GM18505 (cell line): ENCODE results near the gene MADD.

Experiments used
- ATAC-seq: cut with Tn5 transposase; IDR thresholded peaks from one replicate; pipeline ENCODE4 v1.9.1; 2021; ENCODE audit not compliant: unreplicated experiment
- POLR2A ChIP-seq: IDR thresholded peaks from 4 replicates; pipeline ENCODE4 v1.6.1; 2011; ENCODE audit warnings: borderline replicate concordance; ENCODE audit not compliant: insufficient read depth, insufficient read length; ENCODE audit errors: extremely low read depth

MADD gene

DNA sequence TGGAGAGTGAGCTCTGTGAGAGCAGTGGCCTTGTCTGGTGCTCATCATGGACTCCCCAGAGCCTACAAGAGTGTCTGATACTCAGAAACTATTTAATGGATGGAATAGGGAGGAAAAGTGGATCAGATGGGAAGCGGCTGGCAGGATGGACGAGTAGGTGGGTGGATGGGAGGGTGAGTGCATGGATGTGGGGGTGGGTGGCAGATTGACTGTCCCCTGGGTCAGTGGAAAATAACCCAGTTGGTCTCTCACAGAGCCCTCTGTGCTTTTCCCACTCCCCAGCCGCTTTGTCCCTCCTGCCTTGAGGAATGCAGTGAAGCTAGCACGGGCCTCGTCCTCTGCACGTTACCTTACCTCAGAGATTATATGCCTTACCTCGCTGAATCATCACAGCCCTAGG is 102.5 kb downstream of the MADD start:
- no peak for ATAC-seq
- no peak for TF ChIP-seq POLR2A

DNA sequence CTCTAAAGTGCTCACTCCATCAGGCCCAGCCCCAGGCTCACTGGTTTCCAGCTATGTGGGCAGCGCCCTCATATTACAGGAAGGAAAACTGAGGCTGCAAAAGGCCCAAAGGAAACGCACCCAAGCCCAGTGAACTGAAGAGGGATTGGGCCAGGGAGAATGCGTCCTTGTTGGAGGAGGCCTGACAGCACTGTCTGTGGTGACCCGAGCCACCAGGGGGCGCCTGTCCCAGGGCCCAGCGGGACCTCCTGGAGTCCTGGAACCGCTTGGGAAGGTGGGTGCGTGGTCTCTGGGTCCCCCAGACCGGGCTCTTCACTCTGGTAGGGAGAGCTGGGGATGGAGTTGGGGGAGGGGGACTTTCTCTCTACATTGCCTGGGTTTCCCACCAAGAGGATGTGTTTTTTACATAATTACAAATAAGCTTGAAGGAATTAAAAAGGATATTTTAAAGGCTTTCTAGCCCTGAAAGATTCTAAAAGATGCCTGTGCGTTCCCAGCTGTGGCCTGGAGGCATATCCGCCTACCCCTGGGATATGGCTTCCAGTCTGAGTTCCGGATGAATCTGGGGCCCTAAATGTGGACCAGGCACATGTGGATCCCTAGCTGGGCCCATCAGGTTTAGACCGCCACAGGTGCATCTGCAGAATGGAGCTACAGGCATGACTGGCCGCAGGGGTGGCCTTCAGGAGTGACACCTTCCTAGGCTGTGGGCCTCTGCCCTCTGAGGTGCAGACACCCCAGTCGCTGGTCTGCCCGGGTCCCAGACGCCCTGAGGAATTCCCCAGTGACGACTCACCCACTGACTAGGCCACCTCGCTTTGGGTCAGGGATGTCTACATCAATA is 104.2 kb downstream of the MADD start:
- TF ChIP-seq POLR2A, result no peak
- ATAC-seq, result no peak

GRCh38 chr11:47374720-47375019 is 104.7 kb downstream of the MADD start:
- ATAC-seq, result no peak
- TF ChIP-seq POLR2A, result no peak

GRCh38 chr11:47375020-47375419 is 105.1 kb downstream of the MADD start:
- TF ChIP-seq POLR2A, result no peak
- ATAC-seq, result no peak

- no peak for TF ChIP-seq POLR2A
Observed at GRCh38 chr11:47375546-47376085, 105.7 kb downstream of the MADD start.

GRCh38 chr11:47376107-47376524 is 106.2 kb downstream of the MADD start:
- ATAC-seq, result no peak
- no peak for TF ChIP-seq POLR2A

More at GRCh38 chr11:47375546-47376085, 105.7 kb downstream of the MADD start:
- ATAC-seq, result no peak

DNA sequence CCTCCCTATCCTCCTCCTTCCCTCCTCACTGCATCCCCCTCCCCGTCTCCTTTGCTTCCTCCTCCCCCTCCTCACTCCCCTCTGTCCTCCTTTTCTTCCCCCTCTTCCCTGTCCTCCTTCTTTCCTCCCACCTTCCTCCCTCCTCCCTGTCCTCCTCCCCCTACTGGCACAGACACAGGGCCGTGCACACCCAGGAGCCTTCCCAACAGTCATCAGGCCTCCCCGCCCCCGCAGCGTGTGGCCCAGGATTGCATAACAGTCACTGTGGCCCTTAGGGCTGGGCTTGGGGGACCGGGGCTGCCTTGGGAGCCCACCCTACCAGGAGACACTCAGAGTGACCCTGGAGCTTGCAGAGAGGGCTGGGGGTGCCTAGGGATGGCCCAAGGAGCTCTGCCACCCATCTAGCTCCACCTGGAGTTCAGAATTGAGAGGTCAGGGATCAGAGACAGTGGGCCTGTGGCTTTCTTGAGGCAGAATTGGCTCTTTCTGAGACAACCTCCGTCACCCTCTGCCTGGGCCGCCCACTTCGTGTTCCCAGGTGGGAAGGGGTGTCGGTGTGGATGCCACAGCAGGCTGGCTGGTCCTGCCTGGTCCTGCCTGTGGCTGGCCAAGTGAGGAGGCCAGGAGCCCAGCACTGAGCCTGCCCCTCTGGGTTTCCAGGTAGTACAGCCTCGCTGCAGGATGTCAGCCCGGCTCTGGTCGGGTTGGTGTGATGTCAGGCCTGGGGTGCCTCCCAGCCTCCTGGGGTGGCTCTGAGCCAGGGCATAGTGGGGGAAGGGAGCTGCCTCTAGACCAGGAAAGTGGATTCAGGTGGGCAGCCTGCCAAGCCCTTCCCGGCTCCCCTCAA is 106.8 kb downstream of the MADD start:
- no peak for TF ChIP-seq POLR2A
- ATAC-seq, result no peak

- no peak for ATAC-seq
- no peak for TF ChIP-seq POLR2A
Observed at GRCh38 chr11:47377571-47378009, 107.7 kb downstream of the MADD start.

DNA sequence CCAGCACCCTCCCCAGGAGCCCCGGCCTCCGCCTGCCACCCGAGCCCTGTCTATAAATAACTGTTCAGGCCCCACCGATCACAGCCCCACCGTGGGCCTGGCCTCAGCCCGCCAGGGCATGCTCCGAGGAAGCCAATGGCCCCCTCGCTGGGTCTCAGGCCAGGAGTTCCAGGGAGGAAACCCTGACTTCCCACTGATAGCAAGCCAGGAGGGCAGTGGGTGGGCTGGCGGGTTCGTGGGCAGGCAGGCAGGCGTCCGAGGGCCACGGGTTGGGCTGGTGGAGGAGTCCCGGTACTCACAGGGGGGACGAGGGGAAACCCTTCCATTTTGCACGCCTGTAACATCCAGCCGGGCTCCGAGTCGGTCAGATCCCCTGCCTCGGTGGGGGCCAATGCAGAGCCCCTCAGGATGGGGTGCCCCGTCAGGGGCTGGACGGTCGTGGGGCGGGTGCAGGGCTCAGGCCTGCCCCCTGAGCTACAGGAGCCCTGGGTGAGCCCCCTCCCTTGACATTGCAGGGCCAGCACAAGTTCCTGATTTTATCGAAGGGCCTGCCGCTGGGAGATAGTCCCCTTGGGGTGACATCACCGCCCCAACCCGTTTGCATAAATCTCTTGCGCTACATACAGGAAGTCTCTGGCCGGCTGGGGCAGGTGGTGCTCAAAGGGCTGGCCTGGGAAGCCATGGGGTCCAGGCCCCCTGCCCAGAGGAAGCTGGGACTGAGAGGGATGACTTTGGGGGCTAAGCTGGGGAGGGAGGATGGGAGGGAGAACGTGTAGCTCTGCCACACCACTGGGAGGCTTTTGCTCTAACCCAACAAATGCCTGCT is 108.3 kb downstream of the MADD start, which contains the start of gene SPI1:
Gene SPI1 (minus strand): TSS at position 538 of the 826 bp plus-strand sequence. CDS start 194 bp downstream, at position 344.
- ATAC-seq, result peak; percentile 69

DNA sequence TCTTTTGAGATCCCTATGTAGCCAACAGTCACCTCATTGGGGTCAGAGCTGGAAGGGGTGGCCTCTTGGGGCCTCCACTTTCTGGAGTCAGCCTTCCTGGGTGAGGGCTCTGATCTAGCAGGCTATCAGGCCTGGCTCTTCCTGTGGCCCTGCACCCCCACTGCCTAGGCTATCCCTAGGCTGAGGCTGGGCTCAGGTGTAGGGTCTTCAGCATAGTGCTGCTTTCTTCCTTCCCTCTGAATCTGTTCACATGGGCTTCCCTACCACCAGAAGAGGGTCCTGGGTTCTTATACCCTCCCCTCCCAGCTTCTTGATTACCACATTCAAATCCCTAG is 108.9 kb downstream of the MADD start:
- no peak for ATAC-seq
- TF ChIP-seq POLR2A, result no peak

More for the DNA sequence above, 108.3 kb downstream of the MADD start, which contains the start of gene SPI1:
- peak; percentile 88 for TF ChIP-seq POLR2A

DNA sequence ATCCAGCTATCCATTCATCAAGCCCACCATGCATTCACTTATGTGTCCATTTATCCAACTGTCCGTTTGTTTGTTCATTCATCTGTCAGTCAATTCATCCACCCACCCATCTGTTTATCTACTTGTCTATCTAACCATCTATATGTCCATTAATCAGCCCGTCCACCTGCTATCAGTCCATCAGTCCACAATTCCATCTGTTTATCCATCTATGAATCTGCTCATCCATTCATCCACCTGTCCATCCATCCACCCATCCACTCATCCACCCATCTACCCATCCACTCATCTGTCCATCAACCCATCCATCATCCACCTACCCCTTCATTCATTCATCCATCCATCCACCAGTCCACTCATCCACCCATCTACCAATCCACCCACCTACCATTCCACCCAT is 109.4 kb downstream of the MADD start:
- no peak for TF ChIP-seq POLR2A
- no peak for ATAC-seq
